Duodenal mucosa (tissue), 2 donors: ENCODE measurements around the gene CNOT4.

Experiments
- H3K27ac ChIP-seq: one replicate; pipeline ENCODE4 v1.7.0; 2013; ENCODE audit warnings: low read depth, low read length
- H3K27me3 ChIP-seq, 2 donors: one replicate each; pipeline ENCODE4 v1.7.0; 2013; ENCODE audit warnings: low read length in 2 of 2, control low read depth in 1 of 2; ENCODE audit not compliant: insufficient read depth in 2 of 2, control insufficient read depth in 1 of 2
- H3K36me3 ChIP-seq, 2 donors: one replicate each; pipeline ENCODE4 v1.7.0; 2013; ENCODE audit warnings: low read length in 2 of 2, control low read depth in 1 of 2; ENCODE audit not compliant: insufficient read depth in 2 of 2, control insufficient read depth in 1 of 2
- H3K4me1 ChIP-seq, 2 donors: one replicate each; pipeline ENCODE4 v1.7.0; 2013; ENCODE audit warnings: low read length in 2 of 2, control low read depth in 1 of 2; ENCODE audit not compliant: insufficient read depth in 2 of 2, control insufficient read depth in 1 of 2
- H3K4me3 ChIP-seq, 2 donors: one replicate each; pipeline ENCODE4 v1.7.0; 2013; ENCODE audit warnings: low read length in 2 of 2, low read depth in 1 of 2
- H3K9ac ChIP-seq, 2 donors: one replicate each; pipeline ENCODE4 v1.7.0; 2013; ENCODE audit warnings: low read length in 2 of 2, low read depth in 1 of 2
- H3K9me3 ChIP-seq, 2 donors: one replicate each; pipeline ENCODE4 v1.7.0; 2013; ENCODE audit warnings: low read length in 2 of 2, control low read depth in 1 of 2; ENCODE audit not compliant: control insufficient read depth in 1 of 2

Gene CNOT4

GRCh38 chr7:135389971-135390370, 119.9 kb downstream of the CNOT4 start:
- no peak overlapping the region for H3K9ac ChIP-seq
- H3K4me3 ChIP-seq, result no peak overlapping the region
- H3K27me3 ChIP-seq, result no peaks in the 10 kb centered on the region
- no peaks in the 10 kb centered on the region for H3K4me1 ChIP-seq
- H3K27ac ChIP-seq, result no peak overlapping the region
- H3K9me3 ChIP-seq, result no peaks in the 10 kb centered on the region
- H3K36me3 ChIP-seq, result peaks cover 6 to 11% of the 10 kb centered on the region in 2 donors

DNA sequence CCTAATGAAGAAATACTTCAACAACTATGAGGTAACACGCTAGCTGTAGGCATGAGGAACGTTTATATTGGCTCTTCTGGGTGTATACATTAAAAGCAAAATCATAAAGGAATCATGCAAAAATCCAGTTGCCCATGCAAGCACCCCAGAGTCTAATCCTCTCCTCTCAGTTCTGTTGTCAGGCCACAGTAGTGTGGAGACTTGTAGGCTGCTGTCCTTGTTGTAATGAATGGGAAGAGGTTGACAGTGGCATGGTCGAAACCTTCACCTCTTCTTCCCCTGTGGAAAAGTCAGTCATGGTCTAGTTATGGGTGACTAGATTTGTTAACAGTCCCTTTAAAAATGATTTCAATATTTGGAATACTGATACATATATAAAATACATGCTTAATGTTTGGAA, 121.3 kb downstream of the CNOT4 start:
- no peak overlapping the region for H3K9ac ChIP-seq
- H3K27ac ChIP-seq, result no peak overlapping the region
- no peaks in the 10 kb centered on the region for H3K4me1 ChIP-seq
- no peak overlapping the region for H3K4me3 ChIP-seq
- H3K9me3 ChIP-seq, result no peaks in the 10 kb centered on the region
- H3K36me3 ChIP-seq, result peaks cover 0 to 4% of the 10 kb centered on the region in 2 donors
- H3K27me3 ChIP-seq, result no peaks in the 10 kb centered on the region

DNA sequence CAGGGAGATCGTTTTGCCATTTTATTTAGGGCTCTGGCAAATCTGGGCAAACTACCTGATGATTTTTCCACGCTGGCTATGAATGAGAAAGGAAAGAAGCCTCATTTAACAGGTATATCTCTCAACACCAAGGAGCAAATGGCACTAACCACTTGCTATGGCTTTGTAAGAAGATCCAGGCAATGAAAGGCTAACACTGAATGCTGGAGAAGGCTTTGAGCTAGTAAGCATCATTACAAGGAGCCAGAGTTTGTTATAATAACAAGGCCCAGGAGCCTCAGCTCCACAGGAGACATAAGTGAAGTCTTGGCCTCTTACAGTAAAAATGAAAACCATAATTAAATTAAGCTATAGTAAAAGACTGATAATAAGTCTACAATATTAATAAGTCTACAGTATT, 123.1 kb downstream of the CNOT4 start:
- H3K4me3 ChIP-seq, result no peak overlapping the region
- H3K27me3 ChIP-seq, result no peaks in the 10 kb centered on the region
- peaks cover 0 to 4% of the 10 kb centered on the region in 2 donors for H3K36me3 ChIP-seq
- no peak overlapping the region for H3K9ac ChIP-seq
- H3K4me1 ChIP-seq, result no peaks in the 10 kb centered on the region
- no peaks in the 10 kb centered on the region for H3K9me3 ChIP-seq
- no peak overlapping the region for H3K27ac ChIP-seq

GRCh38 chr7:135386181-135386580, 123.7 kb downstream of the CNOT4 start:
- H3K27me3 ChIP-seq, result no peaks in the 10 kb centered on the region
- H3K27ac ChIP-seq, result no peak overlapping the region
- H3K4me3 ChIP-seq, result no peak overlapping the region
- H3K9ac ChIP-seq, result no peak overlapping the region
- peaks cover 0 to 4% of the 10 kb centered on the region in 2 donors for H3K36me3 ChIP-seq
- H3K9me3 ChIP-seq, result no peaks in the 10 kb centered on the region
- H3K4me1 ChIP-seq, result no peaks in the 10 kb centered on the region

GRCh38 chr7:135385209-135385608, 124.7 kb downstream of the CNOT4 start:
- peaks cover 0 to 4% of the 10 kb centered on the region in 2 donors for H3K36me3 ChIP-seq
- H3K4me1 ChIP-seq, result no peaks in the 10 kb centered on the region
- H3K27ac ChIP-seq, result no peak overlapping the region

DNA sequence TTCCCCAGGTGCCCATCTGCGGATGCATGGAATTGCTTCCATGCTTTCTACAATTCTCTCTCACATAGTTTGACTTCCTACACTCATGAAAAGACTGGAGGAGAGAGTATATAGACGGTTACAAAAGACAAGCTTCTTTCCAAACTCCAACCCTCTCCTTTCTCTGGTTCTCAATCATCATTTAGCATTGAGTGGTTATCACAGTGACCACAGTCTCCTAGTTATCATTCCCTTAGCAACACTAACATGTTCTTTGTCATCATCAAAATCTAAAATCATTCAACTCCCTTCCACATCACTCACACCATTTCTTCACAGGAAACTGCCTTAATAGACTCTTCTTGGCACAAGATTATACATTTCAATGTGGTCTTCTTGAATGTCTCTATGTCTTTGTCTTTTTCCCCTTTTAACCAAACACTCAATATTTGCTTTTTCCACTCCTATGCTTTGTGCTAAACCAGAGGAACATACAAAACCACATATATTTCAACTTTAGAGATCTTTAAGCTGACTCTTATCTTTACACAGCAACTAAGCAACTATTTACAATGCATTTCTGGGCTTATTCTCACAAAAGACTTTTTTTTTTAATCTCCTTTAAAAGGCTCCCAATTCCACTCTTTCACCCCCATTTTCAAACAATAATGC, 126.3 kb downstream of the CNOT4 start:
- H3K9ac ChIP-seq, result no peak overlapping the region
- no peak overlapping the region for H3K4me3 ChIP-seq
- H3K9me3 ChIP-seq, result no peaks in the 10 kb centered on the region
- H3K36me3 ChIP-seq, result peaks cover 0 to 3% of the 10 kb centered on the region in 2 donors
- no peaks in the 10 kb centered on the region for H3K4me1 ChIP-seq
- no peaks in the 10 kb centered on the region for H3K27me3 ChIP-seq
- H3K27ac ChIP-seq, result no peak overlapping the region

More at GRCh38 chr7:135385209-135385608, 124.7 kb downstream of the CNOT4 start:
- no peak overlapping the region for H3K4me3 ChIP-seq
- H3K27me3 ChIP-seq, result no peaks in the 10 kb centered on the region
- H3K9ac ChIP-seq, result no peak overlapping the region
- no peaks in the 10 kb centered on the region for H3K9me3 ChIP-seq

DNA sequence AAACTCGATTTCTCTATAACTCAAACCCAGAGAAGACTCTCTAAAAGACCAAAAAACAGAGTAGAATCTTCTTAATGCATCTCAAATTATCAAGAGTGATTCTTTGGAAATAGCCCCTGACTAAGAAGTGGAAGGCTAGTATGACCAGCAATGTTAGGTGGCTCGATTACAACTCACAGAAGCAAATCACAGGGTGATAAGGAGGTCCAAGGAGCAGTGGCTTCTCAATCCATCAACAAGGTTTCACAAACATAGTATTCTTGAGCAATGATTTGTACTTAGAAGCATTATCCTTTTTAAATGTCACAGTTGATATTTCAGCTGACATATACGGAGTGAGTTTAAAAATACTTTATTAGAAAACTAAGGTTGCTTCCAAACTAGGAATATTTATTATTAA, 127.7 kb downstream of the CNOT4 start:
- Histone ChIP-seq H3K36me3 (no peaks in the 10 kb centered on the region), H3K4me1 (no peaks in the 10 kb centered on the region), H3K9me3 (no peaks in the 10 kb centered on the region), H3K27ac (no peak overlapping the region), H3K4me3 (no peak overlapping the region), H3K9ac (no peak overlapping the region), H3K27me3 (no peaks in the 10 kb centered on the region)

DNA sequence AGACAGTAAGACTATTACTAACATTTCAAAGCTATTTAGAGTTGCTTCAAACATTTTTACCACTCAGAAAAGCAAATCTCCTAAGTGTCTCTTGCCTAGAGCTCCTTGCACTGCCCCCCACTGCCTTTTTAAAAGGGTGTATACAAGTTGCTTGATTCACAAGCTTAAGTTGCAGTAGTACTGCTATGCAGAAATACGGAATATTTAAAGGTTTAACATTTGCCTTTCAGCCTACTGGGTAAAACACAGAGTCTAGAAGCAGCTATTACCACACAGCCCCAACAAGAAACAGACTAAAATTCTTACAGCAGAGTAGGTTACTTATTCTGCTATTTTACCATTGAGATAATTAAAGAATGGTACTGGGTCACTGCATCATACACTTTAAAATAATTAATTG, 128.5 kb downstream of the CNOT4 start:
- Histone ChIP-seq H3K9ac (no peak overlapping the region), H3K36me3 (no peaks in the 10 kb centered on the region), H3K27me3 (no peaks in the 10 kb centered on the region), H3K4me3 (no peak overlapping the region), H3K27ac (no peak overlapping the region), H3K9me3 (no peaks in the 10 kb centered on the region), H3K4me1 (no peaks in the 10 kb centered on the region)

DNA sequence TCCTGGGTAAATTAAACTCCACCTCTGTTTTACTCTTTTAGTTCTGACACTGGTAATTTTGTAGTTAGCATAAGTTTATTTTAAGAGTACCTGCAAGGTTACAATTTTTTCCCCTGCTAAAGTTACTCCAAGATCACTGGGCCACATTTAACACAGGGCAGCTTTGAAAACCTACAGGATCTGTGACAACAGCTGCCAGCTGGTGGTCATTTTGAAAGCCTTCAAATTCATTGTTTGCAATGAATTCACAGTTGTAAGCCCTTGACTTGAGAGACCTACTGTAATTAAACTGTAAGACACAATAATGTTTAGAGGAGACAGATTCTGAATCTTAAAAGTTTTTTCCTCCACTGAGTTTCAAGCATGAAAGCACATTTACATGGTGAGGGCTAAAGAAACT, 129.6 kb downstream of the CNOT4 start:
- Histone ChIP-seq H3K9me3 (no peaks in the 10 kb centered on the region), H3K27me3 (no peaks in the 10 kb centered on the region), H3K27ac (no peak overlapping the region), H3K9ac (no peak overlapping the region), H3K4me1 (no peaks in the 10 kb centered on the region), H3K36me3 (no peaks in the 10 kb centered on the region), H3K4me3 (no peak overlapping the region)

GRCh38 chr7:135377171-135377570, 132.7 kb downstream of the CNOT4 start:
- no peak overlapping the region for H3K27ac ChIP-seq
- H3K9ac ChIP-seq, result no peak overlapping the region
- no peak overlapping the region for H3K4me3 ChIP-seq
- no peaks in the 10 kb centered on the region for H3K9me3 ChIP-seq
- no peaks in the 10 kb centered on the region for H3K27me3 ChIP-seq
- H3K4me1 ChIP-seq, result no peaks in the 10 kb centered on the region
- no peaks in the 10 kb centered on the region for H3K36me3 ChIP-seq
